Esophagus squamous epithelium (tissue), 4 donors: ENCODE results near the gene TEKT2.

Experiments
- CTCF ChIP-seq, 6 experiments: fragments of 450-650 bp in 4 of 6; fragments of 200-600 bp in 2 of 6; sonication (generic) in 2 of 6; IDR thresholded peaks; one replicate each; pipeline ENCODE4 v1.5.1; 2016 to 2019; ENCODE audit warnings: antibody characterized with exemption in 6 of 6, mild to moderate bottlenecking in 4 of 6, moderate library complexity in 4 of 6
- POLR2A ChIP-seq, 4 donors: fragments of 450-650 bp; IDR thresholded peaks; one replicate each; pipeline ENCODE4 v1.6.1; 2017; ENCODE audit warnings: antibody characterized with exemption in 4 of 4, mild to moderate bottlenecking in 4 of 4, moderate library complexity in 3 of 4

- TF ChIP-seq POLR2A (IDR thresholded peaks at IDR 0.05) (no peak), CTCF (IDR thresholded peaks at IDR 0.05) (no peak)
These were observed 25.3 kb downstream of the TEKT2 start for GRCh38 chr1:36109041-36109679.
